Neural progenitor cell (in vitro differentiated cells): Measurements from ENCODE around the gene CSF3R. TPM values are rescaled to one million over a fixed set of nuclear protein-coding genes. Genes with fewer than 3 reads are reported as not detected.

Experiments used
- DNase-seq: peaks from one replicate; pipeline ENCODE4 v3.0.0-alpha.2; 2016; ENCODE audit warnings: low spot score
- H2AFZ ChIP-seq: fragments of 200-600 bp; sonication (generic); replicated peaks from 2 replicates; pipeline ENCODE4 v1.6.1; 2016; ENCODE audit warnings: antibody characterized with exemption
- H3F3A ChIP-seq: fragments of 200-600 bp; sonication (generic); 2 replicates; pipeline ENCODE4 v1.6.1; 2016; ENCODE audit warnings: antibody characterized with exemption, low read depth
- H3K27ac ChIP-seq: fragments of 200-600 bp; sonication (generic); 2 replicates; pipeline ENCODE4 v1.5.1; 2016; ENCODE audit warnings: mild to moderate bottlenecking
- H3K27me3 ChIP-seq: fragments of 200-600 bp; sonication (generic); 2 replicates; pipeline ENCODE4 v1.6.1; 2016; ENCODE audit warnings: mild to moderate bottlenecking, moderate library complexity
- H3K36me3 ChIP-seq: fragments of 200-600 bp; sonication (generic); 2 replicates; pipeline ENCODE4 v1.5.1; 2016
- H3K4me1 ChIP-seq: fragments of 200-600 bp; sonication (generic); 2 replicates; pipeline ENCODE4 v1.6.1; 2016; ENCODE audit warnings: mixed run types
- H3K4me2 ChIP-seq: fragments of 200-600 bp; sonication (generic); 2 replicates; pipeline ENCODE4 v1.6.1; 2016
- H3K4me3 ChIP-seq: fragments of 200-600 bp; sonication (generic); 2 replicates; pipeline ENCODE4 v1.5.1; 2016
- H3K79me2 ChIP-seq: fragments of 200-600 bp; sonication (generic); 2 replicates; pipeline ENCODE4 v1.6.1; 2016; ENCODE audit warnings: low read depth
- H3K9ac ChIP-seq: fragments of 200-600 bp; sonication (generic); 2 replicates; pipeline ENCODE4 v1.6.1; 2016
- H3K9me3 ChIP-seq: fragments of 200-600 bp; sonication (generic); 2 replicates; pipeline ENCODE4 v1.5.1; 2016; ENCODE audit warnings: low read depth
- H4K20me1 ChIP-seq: fragments of 200-600 bp; sonication (generic); 2 replicates; pipeline ENCODE4 v1.6.1; 2016; ENCODE audit warnings: low read depth
- H3K27ac Mint-ChIP-seq: 3 replicates; pipeline ENCODE4 v1.8.0; 2021; ENCODE audit warnings: mixed read lengths
- H3K27me3 Mint-ChIP-seq: 2 replicates; pipeline ENCODE4 v1.8.0; 2022; ENCODE audit warnings: low read depth, mild to moderate bottlenecking, inconsistent platforms, moderate library complexity, mixed read lengths; ENCODE audit not compliant: insufficient read depth
- H3K36me3 Mint-ChIP-seq: 3 replicates; pipeline ENCODE4 v1.8.0; 2021; ENCODE audit warnings: mixed read lengths
- H3K4me1 Mint-ChIP-seq: 3 replicates; pipeline ENCODE4 v1.8.0; 2021; ENCODE audit warnings: mixed read lengths
- H3K4me3 Mint-ChIP-seq: 3 replicates; pipeline ENCODE4 v1.8.0; 2021; ENCODE audit warnings: mild to moderate bottlenecking, moderate library complexity, mixed read lengths
- H3K9me3 Mint-ChIP-seq: 3 replicates; pipeline ENCODE4 v1.8.0; 2020; ENCODE audit warnings: mixed read lengths
- CTCF ChIP-seq: fragments of 200-600 bp; sonication (generic); IDR thresholded peaks from 2 replicates; pipeline ENCODE4 v1.5.1; 2017; ENCODE audit warnings: antibody characterized with exemption, mild to moderate bottlenecking
- EZH2 ChIP-seq: fragments of 200-600 bp; sonication (generic); IDR thresholded peaks from 2 replicates; pipeline ENCODE4 v1.6.1; 2017; ENCODE audit warnings: antibody characterized with exemption, mild to moderate bottlenecking, moderate library complexity
- EZH2phosphoT487 ChIP-seq: fragments of 200-600 bp; sonication (generic); IDR thresholded peaks from 2 replicates; pipeline ENCODE4 v1.6.1; 2017; ENCODE audit warnings: antibody characterized with exemption
- total RNA-seq: library from RNA; depleted of rRNA; stranded (reverse); fragments of >200 nt; gene quantifications from 2 replicates; pipeline ENCODE4 v1.2.3, GENCODE V29; 2015; ENCODE audit warnings: low replicate concordance

Gene CSF3R
- total RNA-seq, 1 donor from 2014 or later, result not detected

- H2AFZ ChIP-seq, result no peak overlapping the region
- H3K36me3 ChIP-seq, result no peaks in the 10 kb centered on the region
- Mint-ChIP-seq H3K4me1 (peaks cover 16% of the 10 kb centered on the region), H3K4me3 (no peak overlapping the region), H3K36me3 (peaks cover 9% of the 10 kb centered on the region), H3K27me3 (no peaks in the 10 kb centered on the region), H3K27ac (no peak overlapping the region), H3K9me3 (no peaks in the 10 kb centered on the region)
- H3K9ac ChIP-seq, result no peak overlapping the region
- peaks cover 15% of the 10 kb centered on the region for H3F3A ChIP-seq
- H3K9me3 ChIP-seq, result no peaks in the 10 kb centered on the region
- peaks cover 8% of the 10 kb centered on the region for H3K4me1 ChIP-seq
- no peak for TF ChIP-seq EZH2phosphoT487
- TF ChIP-seq CTCF, result no peak
- no peak for TF ChIP-seq EZH2
- H3K79me2 ChIP-seq, result no peaks in the 10 kb centered on the region
- H3K27ac ChIP-seq, result no peak overlapping the region
- no peak for DNase-seq
- H3K4me2 ChIP-seq, result no peak overlapping the region
- H4K20me1 ChIP-seq, result no peaks in the 10 kb centered on the region
- H3K4me3 ChIP-seq, result no peak overlapping the region
- H3K27me3 ChIP-seq, result no peaks in the 10 kb centered on the region
Measured at GRCh38 chr1:36440044-36440443, 42.7 kb downstream of the CSF3R start.

- H3K36me3 ChIP-seq, result no peaks in the 10 kb centered on the region
- no peaks in the 10 kb centered on the region for H3K27me3 ChIP-seq
- H3K4me1 ChIP-seq, result no peaks in the 10 kb centered on the region
- no peak for DNase-seq
- H3K4me1 Mint-ChIP-seq, result peaks cover 11% of the 10 kb centered on the region
- H3K27me3 Mint-ChIP-seq, result no peaks in the 10 kb centered on the region
- TF ChIP-seq CTCF (no peak), EZH2phosphoT487 (no peak), EZH2 (no peak)
- H3K79me2 ChIP-seq, result no peaks in the 10 kb centered on the region
- no peak overlapping the region for H3K4me3 Mint-ChIP-seq
- H3F3A ChIP-seq, result peaks cover 6% of the 10 kb centered on the region
- H3K27ac Mint-ChIP-seq, result no peak overlapping the region
- no peaks in the 10 kb centered on the region for H3K9me3 Mint-ChIP-seq
- no peak overlapping the region for H2AFZ ChIP-seq
- H3K4me3 ChIP-seq, result no peak overlapping the region
- no peak overlapping the region for H3K27ac ChIP-seq
- peaks cover 9% of the 10 kb centered on the region for H3K36me3 Mint-ChIP-seq
- no peaks in the 10 kb centered on the region for H3K9me3 ChIP-seq
- no peak overlapping the region for H3K4me2 ChIP-seq
- no peaks in the 10 kb centered on the region for H4K20me1 ChIP-seq
- H3K9ac ChIP-seq, result no peak overlapping the region
Measured at GRCh38 chr1:36438715-36439114, 44.0 kb downstream of the CSF3R start.

- no peaks in the 10 kb centered on the region for H3K4me1 ChIP-seq
- no peaks in the 10 kb centered on the region for H3K79me2 ChIP-seq
- no peaks in the 10 kb centered on the region for H3K9me3 ChIP-seq
- H3K27ac ChIP-seq, result no peak overlapping the region
- no peak overlapping the region for H3K27ac Mint-ChIP-seq
- H3K27me3 ChIP-seq, result no peaks in the 10 kb centered on the region
- peaks cover 12% of the 10 kb centered on the region for H3K36me3 Mint-ChIP-seq
- peaks cover 5% of the 10 kb centered on the region for H3F3A ChIP-seq
- H3K4me3 Mint-ChIP-seq, result no peak overlapping the region
- no peak overlapping the region for H3K9ac ChIP-seq
- H3K36me3 ChIP-seq, result no peaks in the 10 kb centered on the region
- no peak overlapping the region for H3K4me3 ChIP-seq
- H3K4me1 Mint-ChIP-seq, result peaks cover 11% of the 10 kb centered on the region
- H4K20me1 ChIP-seq, result no peaks in the 10 kb centered on the region
- TF ChIP-seq EZH2phosphoT487 (no peak), CTCF (no peak), EZH2 (no peak)
- no peak for DNase-seq
- H3K9me3 Mint-ChIP-seq, result no peaks in the 10 kb centered on the region
- H3K4me2 ChIP-seq, result no peak overlapping the region
- no peak overlapping the region for H2AFZ ChIP-seq
- no peaks in the 10 kb centered on the region for H3K27me3 Mint-ChIP-seq
Measured at GRCh38 chr1:36436821-36437220, 45.9 kb downstream of the CSF3R start.

GRCh38 chr1:36433102-36433501 lies 49.6 kb downstream of the CSF3R start:
- Histone ChIP-seq H3K79me2 (no peaks in the 10 kb centered on the region), H2AFZ (no peak overlapping the region), H4K20me1 (no peaks in the 10 kb centered on the region), H3K9ac (no peak overlapping the region), H3K4me3 (no peak overlapping the region), H3K4me1 (no peaks in the 10 kb centered on the region), H3K36me3 (no peaks in the 10 kb centered on the region), H3K9me3 (no peaks in the 10 kb centered on the region), H3K27me3 (no peaks in the 10 kb centered on the region), H3F3A (no peaks in the 10 kb centered on the region), H3K4me2 (no peak overlapping the region), H3K27ac (no peak overlapping the region)
- peaks cover 19% of the 10 kb centered on the region for H3K36me3 Mint-ChIP-seq
- peaks cover 3% of the 10 kb centered on the region for H3K27me3 Mint-ChIP-seq
- no peaks in the 10 kb centered on the region for H3K4me1 Mint-ChIP-seq
- TF ChIP-seq EZH2 (no peak), EZH2phosphoT487 (no peak), CTCF (no peak)
- no peak for DNase-seq
- H3K27ac Mint-ChIP-seq, result no peak overlapping the region
- H3K9me3 Mint-ChIP-seq, result no peaks in the 10 kb centered on the region
- no peak overlapping the region for H3K4me3 Mint-ChIP-seq
